GM19463 (cell line): ENCODE measurements around the gene MYF5.
A peak's percentile ranks its signal among the peaks of the same experiment; 100 is the strongest.
"Not testable (repeated sequence)": the region's sequence is repeated elsewhere in the genome, so short reads cannot be mapped to it uniquely, and the experiment has no call there.

Experiments used
- ATAC-seq: cut with Tn5 transposase; IDR thresholded peaks from one replicate; pipeline ENCODE4 v1.9.1; 2021; ENCODE audit warnings: mild to moderate bottlenecking, moderate library complexity; ENCODE audit not compliant: unreplicated experiment

MYF5 gene

DNA sequence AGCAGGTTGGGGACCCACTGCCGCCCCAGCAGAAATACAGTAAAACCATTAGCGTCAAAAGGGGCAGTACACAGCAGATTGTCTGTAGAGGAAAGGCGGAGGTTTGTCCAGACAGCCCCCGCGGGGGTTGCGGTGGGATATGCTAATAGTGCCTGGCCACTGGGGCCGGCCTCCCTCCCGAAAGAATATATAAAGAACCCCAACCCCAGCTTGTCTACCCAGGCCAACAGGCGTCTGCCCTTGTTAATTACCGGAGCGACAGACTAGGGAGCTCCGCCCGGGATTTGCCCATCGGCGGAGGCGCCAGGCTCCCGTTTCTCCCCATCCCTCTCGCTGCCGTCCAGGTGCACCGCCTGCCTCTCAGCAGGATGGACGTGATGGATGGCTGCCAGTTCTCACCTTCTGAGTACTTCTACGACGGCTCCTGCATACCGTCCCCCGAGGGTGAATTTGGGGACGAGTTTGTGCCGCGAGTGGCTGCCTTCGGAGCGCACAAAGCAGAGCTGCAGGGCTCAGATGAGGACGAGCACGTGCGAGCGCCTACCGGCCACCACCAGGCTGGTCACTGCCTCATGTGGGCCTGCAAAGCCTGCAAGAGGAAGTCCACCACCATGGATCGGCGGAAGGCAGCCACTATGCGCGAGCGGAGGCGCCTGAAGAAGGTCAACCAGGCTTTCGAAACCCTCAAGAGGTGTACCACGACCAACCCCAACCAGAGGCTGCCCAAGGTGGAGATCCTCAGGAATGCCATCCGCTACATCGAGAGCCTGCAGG is at the start of gene MYF5:
Gene MYF5 (plus strand): TSS at position 217 of the 774 bp plus-strand sequence. CDS start 152 bp downstream, at position 369.
- ATAC-seq, result no peak

DNA sequence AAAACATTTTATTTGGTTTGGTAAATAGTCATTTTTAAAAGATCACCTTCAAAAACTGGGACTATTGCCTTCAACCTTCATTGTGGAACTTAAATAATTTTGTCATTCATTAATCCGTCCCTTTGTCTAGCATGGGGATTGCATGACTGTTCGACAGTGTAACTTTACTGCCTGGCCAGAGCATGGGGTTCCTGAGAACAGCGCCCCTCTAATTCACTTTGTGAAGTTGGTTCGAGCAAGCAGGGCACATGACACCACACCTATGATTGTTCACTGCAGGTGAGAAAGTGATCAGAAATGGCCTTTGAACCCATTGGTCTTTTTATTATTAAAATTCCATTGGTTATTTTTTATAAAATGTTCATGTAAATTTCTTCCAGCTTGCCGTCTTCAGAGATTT is 46.5 kb upstream of the MYF5 start:
- ATAC-seq, result no peak

DNA sequence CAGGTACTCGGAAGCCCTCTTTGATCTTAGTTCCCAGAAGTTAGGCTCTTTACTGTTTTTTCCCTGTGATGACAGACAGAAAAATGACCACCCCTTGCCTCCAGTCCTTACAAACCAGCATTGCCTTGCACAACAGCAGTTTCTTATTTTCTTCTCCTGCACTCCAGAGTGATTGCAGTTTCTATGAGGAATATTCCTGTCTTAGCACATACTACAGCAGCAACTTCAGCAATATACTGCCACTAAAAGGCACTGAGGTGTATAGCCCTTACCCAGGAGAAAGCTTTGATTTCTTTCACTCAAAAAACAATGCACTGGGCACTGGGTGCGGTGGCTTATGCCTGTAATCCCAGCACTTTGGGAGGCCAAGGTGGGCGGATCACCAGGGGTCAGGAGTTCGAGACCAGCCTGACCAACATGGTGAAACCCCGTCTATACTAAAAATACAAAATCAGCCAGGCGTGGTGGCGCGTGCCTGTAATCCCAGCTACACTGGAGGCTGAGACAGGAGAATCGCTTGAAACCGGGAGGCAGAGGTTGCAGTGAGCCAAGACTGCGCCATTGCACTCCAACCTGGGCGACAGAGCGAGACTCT is 40.6 kb upstream of the MYF5 start:
- ATAC-seq, result not testable (repeated sequence)

DNA sequence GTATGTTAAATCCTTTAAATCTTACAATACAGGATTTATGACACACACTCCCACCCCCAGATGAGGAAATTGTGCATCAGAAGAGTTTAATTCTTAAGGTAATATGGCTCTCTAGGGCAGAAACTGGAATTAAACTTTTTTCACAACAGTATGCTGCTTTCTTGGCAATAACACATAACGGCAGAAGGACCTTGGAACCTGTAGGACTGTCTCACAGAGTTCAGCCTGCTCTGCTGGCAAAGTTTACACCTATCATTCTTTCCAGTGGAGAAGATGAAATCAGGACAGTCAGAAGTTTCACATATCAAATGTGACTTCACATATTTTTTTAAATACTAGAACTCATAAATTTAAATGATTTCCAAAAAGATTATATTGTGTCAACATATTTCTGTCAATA is 39.9 kb upstream of the MYF5 start:
- no peak for ATAC-seq

DNA sequence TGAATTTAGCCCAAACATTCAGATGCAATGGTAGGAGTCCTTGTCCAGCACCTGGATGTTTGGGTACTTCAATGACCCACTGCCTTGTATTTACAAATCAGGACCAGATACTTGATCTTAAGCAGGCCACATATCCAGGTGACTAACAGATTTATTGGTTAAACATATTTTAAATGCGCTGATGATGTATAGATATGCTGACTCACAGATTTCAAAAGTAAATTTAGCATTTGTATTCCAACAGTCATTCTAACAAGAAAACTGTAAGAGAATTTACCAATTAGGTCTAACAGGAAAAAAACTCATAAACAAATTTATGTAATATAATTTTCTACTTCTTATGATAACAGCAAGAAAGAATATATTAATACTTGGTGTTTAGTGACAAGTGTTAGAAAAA is 38.7 kb upstream of the MYF5 start:
- ATAC-seq, result no peak

DNA sequence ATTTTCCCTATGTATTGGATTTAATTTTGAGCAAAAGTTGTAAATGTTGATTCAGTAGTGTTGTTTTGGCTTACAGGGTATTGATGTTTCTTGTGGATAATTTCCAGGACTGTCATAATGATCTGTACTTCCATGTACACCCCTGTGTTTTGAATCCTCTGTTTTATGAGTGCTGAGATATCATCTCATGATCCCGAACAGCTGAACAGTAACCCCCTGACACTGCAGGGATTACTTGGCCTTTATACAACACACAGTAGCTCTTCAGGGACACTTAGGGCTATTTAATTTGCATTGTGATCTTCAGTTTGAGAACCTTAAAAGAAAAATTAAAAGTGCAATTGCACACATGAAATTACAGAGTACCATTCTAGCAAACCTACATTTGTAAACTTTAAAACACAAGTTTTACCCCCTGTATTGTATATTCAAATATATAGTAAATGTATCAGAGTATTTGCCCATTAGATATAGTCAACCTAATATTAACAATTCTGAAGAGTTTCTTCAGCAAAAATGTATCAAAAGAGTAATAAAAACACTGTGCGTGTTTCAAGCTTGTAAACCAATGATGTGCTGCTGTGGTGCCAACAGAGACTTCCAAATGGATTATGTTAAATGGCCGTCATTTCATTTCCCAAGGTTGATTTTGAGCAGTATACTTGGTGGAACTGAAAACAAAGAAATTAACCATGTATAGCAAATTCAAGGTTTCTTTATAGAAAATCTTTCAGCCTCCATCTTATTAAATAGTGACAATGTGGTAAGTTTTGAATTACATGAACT is 37.2 kb upstream of the MYF5 start:
- no peak for ATAC-seq

DNA sequence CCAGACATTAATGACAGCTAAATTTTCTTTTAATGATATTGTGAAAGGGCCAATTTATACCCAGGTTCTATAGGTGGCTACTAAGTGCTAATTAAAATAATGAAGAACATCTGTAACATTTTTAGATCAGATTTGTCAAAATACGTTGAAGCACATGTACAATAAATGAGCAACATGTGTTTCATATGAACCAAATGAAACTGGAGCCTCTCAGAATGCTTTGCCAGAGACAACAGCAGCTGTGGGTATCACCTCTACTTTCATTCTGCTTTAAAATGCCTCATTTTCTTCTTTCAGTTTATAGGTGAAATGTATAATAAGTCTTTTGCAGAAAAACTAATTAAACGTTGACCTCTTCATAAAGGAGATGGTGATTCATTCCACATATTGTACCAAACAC is 35.4 kb upstream of the MYF5 start:
- ATAC-seq, result peak; percentile 89

DNA sequence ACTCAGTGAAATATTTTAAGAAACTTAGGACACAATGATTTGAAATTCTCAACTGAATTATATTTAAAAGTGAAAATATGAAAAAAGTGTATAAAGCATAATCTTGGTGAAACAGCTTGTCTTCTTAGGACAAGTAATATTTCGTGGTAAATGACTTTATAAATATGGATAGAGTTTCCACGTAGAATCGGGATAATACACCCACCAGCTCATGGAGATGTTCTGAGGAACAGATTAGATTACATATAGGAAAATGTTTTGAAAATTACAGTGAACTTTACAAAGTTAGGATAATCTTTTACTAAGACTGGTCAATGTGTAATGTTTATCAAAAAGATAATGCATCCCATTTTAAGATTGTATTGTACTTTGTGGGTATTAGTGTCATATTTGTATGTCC is 34.9 kb upstream of the MYF5 start:
- ATAC-seq, result no peak

DNA sequence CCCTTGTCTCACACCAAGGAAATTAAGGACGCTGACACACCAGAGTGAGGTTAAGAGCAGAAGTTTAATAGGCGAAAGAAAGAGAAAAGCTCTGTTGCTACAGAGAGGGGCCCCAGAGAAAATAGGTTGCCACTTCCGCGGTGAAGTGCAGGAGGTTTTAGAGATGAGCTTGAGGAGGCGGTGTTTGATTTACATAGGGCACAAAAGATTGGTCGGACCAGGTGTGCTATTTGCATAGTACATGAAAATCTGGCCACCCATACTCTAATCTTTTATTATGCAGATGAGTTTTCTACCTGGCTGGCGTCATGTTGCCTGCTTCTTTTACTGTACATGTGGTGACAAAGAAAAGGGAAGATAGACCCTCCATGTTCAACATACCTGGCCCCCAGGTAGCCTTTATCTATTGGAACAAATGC is 32.6 kb upstream of the MYF5 start:
- no peak for ATAC-seq

DNA sequence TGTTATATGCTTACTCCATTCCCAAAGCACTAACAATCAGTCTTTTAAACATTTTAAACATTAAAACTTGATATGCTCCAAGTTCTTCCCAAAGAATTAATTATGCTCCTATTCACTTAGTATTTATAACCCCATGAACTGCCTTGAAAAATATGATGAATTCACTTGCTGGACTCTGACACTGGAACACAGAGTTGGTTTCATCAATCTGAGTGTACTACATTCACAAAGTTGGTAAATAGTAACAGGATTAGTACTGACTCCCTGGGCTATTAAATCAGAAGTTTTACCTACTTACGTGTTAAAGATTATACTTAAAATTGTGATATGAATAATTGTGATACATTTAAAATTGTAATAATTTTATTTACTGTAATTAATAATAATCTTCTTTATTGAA is 26.6 kb upstream of the MYF5 start:
- no peak for ATAC-seq

DNA sequence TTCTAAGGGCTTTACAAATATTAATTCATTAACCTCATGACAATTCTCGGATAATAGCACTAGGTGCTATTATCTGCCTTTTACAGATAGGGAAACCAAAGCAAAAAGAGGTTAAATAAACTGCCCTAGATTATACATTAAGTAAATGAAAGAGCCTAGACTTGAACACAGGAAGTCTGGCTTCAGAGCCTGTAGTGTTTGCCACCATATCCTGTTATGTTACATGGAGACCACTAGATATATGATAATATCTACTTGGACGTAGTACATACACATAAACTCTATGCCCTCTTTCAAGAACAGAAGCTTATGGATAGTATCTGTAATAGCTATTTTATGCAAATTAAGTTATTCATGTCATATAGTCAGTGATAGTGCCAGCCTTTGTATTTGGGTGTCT is 26.2 kb upstream of the MYF5 start:
- ATAC-seq, result no peak

DNA sequence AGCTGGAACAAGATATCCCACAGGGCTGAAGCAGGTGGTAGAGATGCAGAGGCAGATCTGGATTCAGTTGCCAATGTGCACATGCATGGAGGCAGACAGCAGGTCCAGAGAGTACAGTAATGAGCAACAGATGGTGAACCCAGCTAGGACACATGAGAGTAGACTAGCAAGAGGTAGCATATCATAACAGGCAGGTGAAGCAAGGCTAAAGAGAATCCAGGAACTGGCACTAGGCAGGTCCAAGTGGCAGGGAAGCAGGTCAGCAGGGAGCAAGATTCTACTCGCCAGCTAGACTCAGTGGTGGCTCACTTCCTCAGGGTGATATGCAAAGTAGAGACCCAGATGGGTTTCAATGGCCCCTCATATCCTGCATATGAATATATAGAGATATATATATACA is 24.6 kb upstream of the MYF5 start:
- ATAC-seq, result no peak

DNA sequence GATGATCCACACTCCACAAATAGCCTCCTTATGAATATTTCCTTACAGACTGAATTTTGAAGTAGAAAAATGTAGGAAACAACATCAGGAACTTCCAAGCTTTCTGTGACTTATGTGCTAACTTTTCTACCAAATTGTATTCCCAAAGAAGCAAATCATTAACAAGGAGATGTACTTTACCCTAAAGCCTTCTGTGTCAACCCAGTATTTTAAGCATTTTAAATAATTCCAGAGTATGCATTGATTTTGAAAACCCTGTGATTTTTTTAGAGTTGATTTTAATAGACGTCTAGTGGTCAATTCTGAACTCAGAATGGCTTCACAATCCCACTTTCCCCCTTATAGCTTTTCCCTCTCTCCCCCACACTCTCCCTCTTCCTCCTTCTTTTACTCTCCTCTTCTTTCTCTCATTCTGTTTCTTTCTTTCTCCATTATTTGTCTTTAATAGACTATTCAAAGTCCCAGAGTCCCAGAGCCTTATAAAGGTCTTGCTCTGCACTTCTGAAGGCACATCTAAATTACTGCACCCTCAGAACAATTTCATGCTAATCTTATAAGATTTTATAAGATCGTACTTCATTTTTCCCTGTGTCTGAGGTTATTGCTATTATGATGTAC is 19.3 kb upstream of the MYF5 start:
- no peak for ATAC-seq

DNA sequence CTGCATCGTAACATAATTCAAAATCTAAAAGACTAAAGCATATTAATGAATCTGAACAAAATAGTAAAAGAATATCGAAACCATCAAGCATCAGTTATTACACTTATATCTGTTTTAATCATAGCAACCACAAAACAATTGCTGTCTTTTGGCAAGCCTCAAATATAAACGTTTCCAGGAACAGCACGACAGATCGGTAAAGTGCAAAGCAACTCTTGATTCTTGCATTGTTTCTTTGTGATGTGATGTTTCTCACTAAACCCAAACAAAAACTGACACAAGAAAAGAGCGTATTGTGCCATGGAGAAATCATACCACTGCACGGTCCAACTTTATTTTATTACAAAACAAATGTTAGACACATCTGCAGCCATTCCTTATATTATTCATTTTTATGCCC is 18.5 kb upstream of the MYF5 start:
- no peak for ATAC-seq

DNA sequence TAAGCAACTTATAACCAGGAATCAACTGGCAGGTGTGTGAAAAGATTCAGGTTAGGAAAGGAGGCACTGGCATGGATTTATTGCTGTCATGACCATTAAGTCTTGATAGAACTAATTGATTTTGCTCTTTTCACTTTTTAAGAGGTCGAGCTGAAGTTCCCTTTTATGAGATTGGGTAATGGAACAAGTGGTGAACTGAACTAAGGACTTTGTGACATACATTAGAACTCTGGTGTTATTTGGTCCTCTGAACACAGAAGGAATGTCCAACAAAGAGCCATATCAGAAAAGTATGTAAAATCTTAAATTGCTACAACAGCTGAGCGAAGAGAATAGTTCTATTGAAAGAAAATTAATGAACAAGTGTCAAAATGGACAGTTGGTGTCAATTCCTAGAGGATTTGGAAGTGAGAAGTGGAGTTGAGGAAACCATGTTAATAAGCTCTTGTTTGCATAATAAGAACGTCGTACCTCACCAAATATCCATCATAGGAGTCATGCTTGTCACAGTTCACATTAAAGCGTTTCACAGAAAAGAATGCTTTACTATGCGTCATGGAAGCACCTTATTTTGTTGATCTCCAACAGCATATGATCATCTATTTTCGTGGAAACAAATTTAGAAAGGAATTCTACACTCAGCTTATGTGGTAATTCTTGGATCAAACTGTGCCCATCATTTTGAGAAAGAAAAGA is 17.7 kb upstream of the MYF5 start:
- no peak for ATAC-seq

DNA sequence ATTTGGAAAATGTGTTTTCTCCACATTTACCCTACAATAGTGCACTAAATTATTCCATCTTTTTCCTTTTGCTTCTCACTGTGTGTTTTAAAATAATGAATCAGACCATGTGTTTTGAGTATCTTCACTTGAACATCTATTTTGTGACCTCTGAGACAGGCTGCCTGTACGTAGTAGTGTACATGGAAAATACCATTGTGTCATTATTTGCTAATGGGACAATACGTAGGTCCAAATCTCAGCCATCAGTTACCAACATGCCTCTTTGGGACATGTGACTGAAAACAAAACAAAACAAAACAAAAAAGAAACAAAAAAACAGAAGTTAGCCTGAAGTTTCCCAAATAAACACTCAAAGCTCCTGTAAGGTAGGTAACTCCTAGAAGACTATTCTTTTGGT is 16.4 kb upstream of the MYF5 start:
- ATAC-seq, result no peak

DNA sequence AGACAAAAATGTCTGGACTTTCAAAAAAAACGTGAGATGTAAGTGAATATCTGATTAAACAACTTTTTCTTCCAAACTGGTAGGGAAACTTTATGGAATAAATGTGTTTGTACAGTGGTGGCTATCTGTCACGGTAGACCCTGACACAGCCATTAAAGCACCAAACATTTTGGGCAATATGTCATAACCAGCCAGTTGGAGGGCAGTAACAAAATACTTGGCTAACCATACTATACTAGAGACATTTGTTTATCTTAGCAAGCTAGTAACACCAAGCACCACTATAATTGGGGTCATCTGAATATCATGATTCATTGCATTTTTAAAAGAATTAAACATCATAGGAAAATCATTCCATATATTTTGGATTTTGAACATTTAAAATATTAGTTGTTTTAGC is 15.3 kb upstream of the MYF5 start:
- no peak for ATAC-seq

DNA sequence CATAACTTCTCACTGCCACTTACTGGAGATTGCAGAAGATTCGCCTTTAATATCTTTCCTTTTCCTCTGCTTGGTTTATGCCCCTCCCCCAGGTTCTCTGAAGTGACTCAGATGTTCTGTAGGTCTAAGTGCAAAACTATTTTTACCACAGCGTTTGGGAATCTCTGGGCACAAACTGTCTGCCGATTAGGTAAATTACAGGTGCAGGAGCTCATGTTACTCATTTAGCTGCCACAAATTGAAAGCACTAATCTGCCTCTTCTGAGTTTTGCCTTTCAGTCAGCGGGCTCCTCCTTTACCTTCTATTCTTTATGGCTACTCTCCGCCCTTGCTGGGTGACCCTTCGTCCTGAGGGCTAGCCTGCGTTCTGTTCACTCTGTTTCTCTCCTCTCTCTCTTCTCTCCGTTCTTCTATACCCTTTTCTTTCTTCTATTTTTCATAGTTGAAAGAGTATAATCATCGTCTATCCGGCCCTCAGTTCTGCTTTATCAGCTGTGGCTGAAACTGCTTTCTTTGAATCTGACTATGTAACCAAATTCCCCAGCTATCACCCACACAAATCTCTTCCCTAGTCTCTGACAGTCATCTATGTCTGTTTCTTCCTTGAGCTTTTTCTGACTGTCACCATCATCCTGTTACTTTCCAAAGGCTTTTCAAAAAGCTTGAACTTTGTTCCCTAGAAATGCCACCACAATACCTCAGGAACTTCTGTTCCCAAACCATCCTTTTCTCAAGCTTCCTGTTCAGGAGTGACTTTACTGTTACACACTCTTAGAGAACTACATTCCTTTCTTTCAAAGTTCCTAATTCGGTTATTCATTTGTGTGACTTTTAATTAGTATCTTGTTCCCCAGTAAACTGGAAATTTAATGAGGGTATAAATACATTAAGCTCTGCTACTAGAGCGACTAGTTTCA is 13.6 kb upstream of the MYF5 start:
- peak; percentile 77 for ATAC-seq

DNA sequence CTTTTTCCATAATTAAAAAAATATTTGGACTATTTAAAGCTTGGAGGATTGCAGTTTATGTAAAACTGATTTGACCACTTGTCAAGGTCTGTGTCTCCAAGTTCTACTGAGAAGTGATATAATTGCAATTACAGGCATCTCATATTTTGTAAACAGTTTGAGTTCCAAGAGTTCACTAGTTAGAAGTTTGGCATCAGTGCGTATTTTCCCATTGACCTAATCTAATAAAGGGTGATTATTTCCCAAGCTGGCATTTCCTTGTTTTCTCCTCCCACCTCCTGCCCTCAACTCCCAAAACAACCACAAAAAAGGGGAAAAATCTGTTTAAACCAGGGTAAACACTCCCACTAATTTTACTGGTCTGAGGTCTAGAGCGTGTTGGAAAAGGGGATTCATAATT is 12.3 kb upstream of the MYF5 start:
- no peak for ATAC-seq
